Measurements from ENCODE around the gene TBC1D24. TPM values are rescaled to one million over a fixed set of nuclear protein-coding genes. Genes with fewer than 3 reads are reported as not detected.
A peak's percentile ranks its signal among the peaks of the same experiment; 100 is the strongest.

TBC1D24 gene
- total and polyA plus RNA-seq, 9 of the 15 experiments (the other 6 are each of a cell fraction or from before 2014, with no cell fraction given): 1.7 to 22.6 (median 7.2) TPM

DNA sequence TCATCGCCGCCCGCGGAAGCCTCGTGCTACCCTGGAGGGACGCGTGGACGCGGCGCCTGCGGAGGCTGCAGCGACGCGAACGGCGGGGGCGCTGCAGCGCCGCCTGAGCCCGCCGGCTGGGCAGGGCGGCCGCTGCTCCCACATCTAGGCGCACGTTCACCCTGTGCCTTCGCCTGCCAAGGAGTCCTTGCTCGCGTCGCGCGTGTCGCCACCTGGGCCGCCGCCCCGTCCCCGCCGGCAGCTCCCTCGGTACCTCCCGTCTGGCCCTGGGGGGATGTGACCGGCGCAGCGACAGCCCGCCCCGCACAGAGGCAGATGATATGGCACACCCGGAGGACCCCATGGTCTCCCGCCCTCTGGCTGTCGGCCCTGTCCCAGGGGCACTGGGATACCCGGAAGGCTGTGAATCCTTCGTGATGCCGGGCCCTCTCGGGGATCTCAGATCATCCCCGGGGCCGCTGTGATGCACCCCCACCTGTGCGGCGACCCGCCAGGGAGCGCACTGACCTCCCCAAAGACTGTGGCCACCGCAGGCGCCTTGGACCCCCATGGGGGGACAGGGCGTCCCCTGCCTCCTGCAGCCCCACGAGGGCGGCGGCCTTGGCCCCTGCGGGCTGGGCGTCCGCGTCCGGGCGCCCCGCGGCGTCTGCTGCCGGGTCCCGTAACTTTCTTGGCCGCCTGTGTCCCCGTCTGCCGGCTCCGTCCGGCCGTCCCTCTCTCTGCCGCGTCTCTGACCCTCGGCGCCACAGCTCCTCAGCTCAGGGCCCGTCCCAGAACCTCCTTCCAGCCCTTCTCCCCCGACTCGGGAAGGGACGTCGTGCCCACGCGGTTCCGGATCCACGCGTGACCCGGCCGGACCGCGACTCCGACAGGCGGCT, 689 bp upstream of the TBC1D24 start (continued):
- TF ChIP-seq ZNF408 (CRISPR knock-in tag; IDR thresholded peaks at IDR 0.05; ENCODE audit: low read depth) (no peak), NR4A1 (CRISPR knock-in tag; IDR thresholded peaks at IDR 0.05) (0 out of 2 replicates have a peak, but pooled peaks have one; percentile 67), NR4A1 (tag; IDR thresholded peaks at IDR 0.05) (no peak), NEUROD1 (IDR thresholded peaks at IDR 0.05; ENCODE audit: borderline replicate concordance, low read depth, low read length, partially characterized antibody) (no peak), ZMIZ1 (IDR thresholded peaks at IDR 0.05; ENCODE audit: low read depth in 2 of 2, low read length in 2 of 2) (no peak), PHTF2 (CRISPR knock-in tag; IDR thresholded peaks at IDR 0.05) (no peak), HDAC6 (IDR thresholded peaks at IDR 0.05; ENCODE audit: low read depth, low read length) (no peak), MECOM (CRISPR knock-in tag; IDR thresholded peaks at IDR 0.05) (no peak), EHMT2 (IDR thresholded peaks at IDR 0.05) (no peak), ZNF518B (CRISPR knock-in tag; IDR thresholded peaks at IDR 0.05) (no peak)
- TF ChIP-seq, protein P1, sequence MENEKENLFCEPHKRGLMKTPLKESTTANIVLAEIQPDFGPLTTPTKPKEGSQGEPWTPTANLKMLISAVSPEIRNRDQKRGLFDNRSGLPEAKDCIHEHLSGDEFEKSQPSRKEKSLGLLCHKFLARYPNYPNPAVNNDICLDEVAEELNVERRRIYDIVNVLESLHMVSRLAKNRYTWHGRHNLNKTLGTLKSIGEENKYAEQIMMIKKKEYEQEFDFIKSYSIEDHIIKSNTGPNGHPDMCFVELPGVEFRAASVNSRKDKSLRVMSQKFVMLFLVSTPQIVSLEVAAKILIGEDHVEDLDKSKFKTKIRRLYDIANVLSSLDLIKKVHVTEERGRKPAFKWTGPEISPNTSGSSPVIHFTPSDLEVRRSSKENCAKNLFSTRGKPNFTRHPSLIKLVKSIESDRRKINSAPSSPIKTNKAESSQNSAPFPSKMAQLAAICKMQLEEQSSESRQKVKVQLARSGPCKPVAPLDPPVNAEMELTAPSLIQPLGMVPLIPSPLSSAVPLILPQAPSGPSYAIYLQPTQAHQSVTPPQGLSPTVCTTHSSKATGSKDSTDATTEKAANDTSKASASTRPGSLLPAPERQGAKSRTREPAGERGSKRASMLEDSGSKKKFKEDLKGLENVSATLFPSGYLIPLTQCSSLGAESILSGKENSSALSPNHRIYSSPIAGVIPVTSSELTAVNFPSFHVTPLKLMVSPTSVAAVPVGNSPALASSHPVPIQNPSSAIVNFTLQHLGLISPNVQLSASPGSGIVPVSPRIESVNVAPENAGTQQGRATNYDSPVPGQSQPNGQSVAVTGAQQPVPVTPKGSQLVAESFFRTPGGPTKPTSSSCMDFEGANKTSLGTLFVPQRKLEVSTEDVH (IDR thresholded peaks at IDR 0.05; ENCODE audit: low read depth, partially characterized antibody): no peak
- TF ChIP-seq, protein P2, sequence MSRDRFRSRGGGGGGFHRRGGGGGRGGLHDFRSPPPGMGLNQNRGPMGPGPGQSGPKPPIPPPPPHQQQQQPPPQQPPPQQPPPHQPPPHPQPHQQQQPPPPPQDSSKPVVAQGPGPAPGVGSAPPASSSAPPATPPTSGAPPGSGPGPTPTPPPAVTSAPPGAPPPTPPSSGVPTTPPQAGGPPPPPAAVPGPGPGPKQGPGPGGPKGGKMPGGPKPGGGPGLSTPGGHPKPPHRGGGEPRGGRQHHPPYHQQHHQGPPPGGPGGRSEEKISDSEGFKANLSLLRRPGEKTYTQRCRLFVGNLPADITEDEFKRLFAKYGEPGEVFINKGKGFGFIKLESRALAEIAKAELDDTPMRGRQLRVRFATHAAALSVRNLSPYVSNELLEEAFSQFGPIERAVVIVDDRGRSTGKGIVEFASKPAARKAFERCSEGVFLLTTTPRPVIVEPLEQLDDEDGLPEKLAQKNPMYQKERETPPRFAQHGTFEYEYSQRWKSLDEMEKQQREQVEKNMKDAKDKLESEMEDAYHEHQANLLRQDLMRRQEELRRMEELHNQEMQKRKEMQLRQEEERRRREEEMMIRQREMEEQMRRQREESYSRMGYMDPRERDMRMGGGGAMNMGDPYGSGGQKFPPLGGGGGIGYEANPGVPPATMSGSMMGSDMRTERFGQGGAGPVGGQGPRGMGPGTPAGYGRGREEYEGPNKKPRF (IDR thresholded peaks at IDR 0.05; ENCODE audit: low read depth, low read length): no peak
